ENCODE data around the gene ACTL7B. TPM values are rescaled to one million over a fixed set of nuclear protein-coding genes. Genes with fewer than 3 reads are reported as not detected.

ACTL7B gene
- polyA plus RNA-seq, 1 donor from 2014 or later: not detected

GRCh38 chr9:108904161-108904560 is 48.4 kb upstream of the ACTL7B start:
- no peaks in the 10 kb centered on the region for H3F3A ChIP-seq (ENCODE audit: insufficient read depth, low read length, poor library complexity, severe bottlenecking)
- TF ChIP-seq CTCF (IDR thresholded peaks at IDR 0.05; ENCODE audit: poor library complexity, severe bottlenecking): no peak
- no peak for TF ChIP-seq MXI1 (conservative IDR thresholded peaks at IDR 0.05; ENCODE audit: poor library complexity, severe bottlenecking)
- TF ChIP-seq EZH2 (IDR thresholded peaks at IDR 0.05; ENCODE audit: borderline replicate concordance, insufficient read depth, low read length, poor library complexity, severe bottlenecking): no peak
- no peaks in the 10 kb centered on the region for H3K9me3 ChIP-seq (ENCODE audit: low read length)
- no peaks in the 10 kb centered on the region for H3K36me3 ChIP-seq (ENCODE audit: insufficient read depth, low read length)
- no peak overlapping the region for H3K4me2 ChIP-seq (ENCODE audit: low read length)
- no peak overlapping the region for H3K9ac ChIP-seq (ENCODE audit: low read length)
- no peaks in the 10 kb centered on the region for H3K79me2 ChIP-seq (replicated peaks; ENCODE audit: insufficient read depth, low read length)
- H2AFZ ChIP-seq (ENCODE audit: low read depth, low read length): no peak overlapping the region
- H3K27me3 ChIP-seq (ENCODE audit: insufficient read depth, low read depth, low read length): no peaks in the 10 kb centered on the region
- no peaks in the 10 kb centered on the region for H4K20me1 ChIP-seq (ENCODE audit: insufficient read depth)
- no peaks in the 10 kb centered on the region for H3K9me2 ChIP-seq (ENCODE audit: insufficient read depth, low read length)
- H3K4me3 ChIP-seq (ENCODE audit: low read length): no peak overlapping the region
- no peak overlapping the region for H3K27ac ChIP-seq (ENCODE audit: low read length)

- H3K9me3 ChIP-seq (ENCODE audit: low read length): no peaks in the 10 kb centered on the region
- H3K27ac ChIP-seq (ENCODE audit: low read length): no peak overlapping the region
- H4K20me1 ChIP-seq (ENCODE audit: insufficient read depth): no peaks in the 10 kb centered on the region
- TF ChIP-seq REST (IDR thresholded peaks at IDR 0.05; ENCODE audit: borderline replicate concordance) (no peak), MXI1 (conservative IDR thresholded peaks at IDR 0.05; ENCODE audit: poor library complexity, severe bottlenecking) (no peak), TAF1 (IDR thresholded peaks at IDR 0.05; ENCODE audit: low read depth) (no peak)
- H3K4me3 ChIP-seq (ENCODE audit: low read length): no peak overlapping the region
- no peaks in the 10 kb centered on the region for H3K9me2 ChIP-seq (ENCODE audit: insufficient read depth, low read length)
- no peaks in the 10 kb centered on the region for H3K27me3 ChIP-seq (ENCODE audit: insufficient read depth, low read depth, low read length)
- no peak overlapping the region for H3K9ac ChIP-seq (ENCODE audit: low read length)
- no peaks in the 10 kb centered on the region for H3K79me2 ChIP-seq (replicated peaks; ENCODE audit: insufficient read depth, low read length)
- no peaks in the 10 kb centered on the region for H3K36me3 ChIP-seq (ENCODE audit: insufficient read depth, low read length)
- no peak overlapping the region for H3K4me2 ChIP-seq (ENCODE audit: low read length)
- H3F3A ChIP-seq (ENCODE audit: insufficient read depth, low read length, poor library complexity, severe bottlenecking): no peaks in the 10 kb centered on the region
- no peak overlapping the region for H2AFZ ChIP-seq (ENCODE audit: low read depth, low read length)
These were observed 47.8 kb upstream of the ACTL7B start for GRCh38 chr9:108903420-108904103.

- Histone ChIP-seq H3K9ac (ENCODE audit: low read length) (no peak overlapping the region), H3K27me3 (ENCODE audit: insufficient read depth, low read depth, low read length) (no peaks in the 10 kb centered on the region), H3K27ac (ENCODE audit: low read length) (no peak overlapping the region), H3K9me3 (ENCODE audit: low read length) (no peaks in the 10 kb centered on the region), H2AFZ (ENCODE audit: low read depth, low read length) (no peak overlapping the region), H3K9me2 (ENCODE audit: insufficient read depth, low read length) (no peaks in the 10 kb centered on the region), H3K36me3 (ENCODE audit: insufficient read depth, low read length) (no peaks in the 10 kb centered on the region), H3K79me2 (replicated peaks; ENCODE audit: insufficient read depth, low read length) (no peaks in the 10 kb centered on the region), H3K4me3 (ENCODE audit: low read length) (no peak overlapping the region), H4K20me1 (ENCODE audit: insufficient read depth) (no peaks in the 10 kb centered on the region), H3F3A (ENCODE audit: insufficient read depth, low read length, poor library complexity, severe bottlenecking) (no peaks in the 10 kb centered on the region), H3K4me2 (ENCODE audit: low read length) (no peak overlapping the region)
- no peak for TF ChIP-seq CTCF (IDR thresholded peaks at IDR 0.05; ENCODE audit: poor library complexity, severe bottlenecking)
- no peak for TF ChIP-seq TAF1 (IDR thresholded peaks at IDR 0.05; ENCODE audit: low read depth)
- no peak for TF ChIP-seq MXI1 (conservative IDR thresholded peaks at IDR 0.05; ENCODE audit: poor library complexity, severe bottlenecking)
- TF ChIP-seq RAD21 (conservative IDR thresholded peaks at IDR 0.05): no peak
- no peak for TF ChIP-seq EP300 (conservative IDR thresholded peaks at IDR 0.05; ENCODE audit: poor library complexity, severe bottlenecking)
- TF ChIP-seq EZH2 (IDR thresholded peaks at IDR 0.05; ENCODE audit: borderline replicate concordance, insufficient read depth, low read length, poor library complexity, severe bottlenecking): no peak
- no peak for TF ChIP-seq POLR2AphosphoS5 (IDR thresholded peaks at IDR 0.05)
- TF ChIP-seq SMC3 (conservative IDR thresholded peaks at IDR 0.05; ENCODE audit: poor library complexity): no peak
- no peak for TF ChIP-seq REST (IDR thresholded peaks at IDR 0.05; ENCODE audit: borderline replicate concordance)
These were observed 44.4 kb upstream of the ACTL7B start for GRCh38 chr9:108900176-108900575.
